Measurements from ENCODE around the gene DNM2. TPM values are rescaled to one million over a fixed set of nuclear protein-coding genes. Genes with fewer than 3 reads are reported as not detected.

Gene DNM2
- total RNA-seq, 1 experiment from 2014 or later, result 131 TPM

GRCh38 chr19:10713317-10713716 is 4.6 kb upstream of the DNM2 start:
- DNase-seq (ENCODE audit: low spot score), result no peak
- Mint-ChIP-seq H3K36me3 (peaks cover 15% of the 10 kb centered on the region), H3K27ac (0 out of 2 replicates have a peak overlapping the region, but pooled peaks have one; percentile 36), H3K27me3 (ENCODE audit: low read depth) (no peaks in the 10 kb centered on the region), H3K9me3 (no peaks in the 10 kb centered on the region), H3K4me1 (peaks cover 8% of the 10 kb centered on the region), H3K4me3 (no peak overlapping the region)
- ATAC-seq, result no peak
- ChIA-PET CTCF (interaction anchor here (1.6 kb wide), 1 partner anchor 14 kb away, joined by 5 read pairs; no protein-coding TSS in a partner anchor), POLR2A (interaction anchor here (0.6 kb wide), 1 partner anchor 18 kb away, joined by 4 read pairs; no protein-coding TSS in a partner anchor)
- TF ChIP-seq SP1 (CRISPR knock-in tag; conservative IDR thresholded peaks at IDR 0.05) (no peak), HMGA2 (CRISPR knock-in tag; IDR thresholded peaks at IDR 0.05) (no peak), SOX15 (CRISPR knock-in tag; IDR thresholded peaks at IDR 0.05) (no peak), ATF1 (CRISPR knock-in tag; IDR thresholded peaks at IDR 0.05) (no peak), ELF4 (CRISPR knock-in tag; IDR thresholded peaks at IDR 0.05; ENCODE audit: low read depth) (no peak), E2F5 (CRISPR knock-in tag; IDR thresholded peaks at IDR 0.05) (no peak), ZNF317 (CRISPR knock-in tag; IDR thresholded peaks at IDR 0.05; ENCODE audit: borderline replicate concordance, low read depth) (no peak), NR1H2 (CRISPR knock-in tag; IDR thresholded peaks at IDR 0.05) (no peak), ARID4B (CRISPR knock-in tag; IDR thresholded peaks at IDR 0.05; ENCODE audit: borderline replicate concordance) (no peak), IRF2 (CRISPR knock-in tag; IDR thresholded peaks at IDR 0.05; ENCODE audit: borderline replicate concordance, low read depth) (no peak), ERG (CRISPR knock-in tag; IDR thresholded peaks at IDR 0.05) (no peak), ZNF219 (CRISPR knock-in tag; IDR thresholded peaks at IDR 0.05; ENCODE audit: borderline replicate concordance) (no peak), TEAD4 (CRISPR knock-in tag; IDR thresholded peaks at IDR 0.05) (no peak), MAX (CRISPR knock-in tag; IDR thresholded peaks at IDR 0.05) (no peak)
- TF ChIP-seq, protein P1, sequence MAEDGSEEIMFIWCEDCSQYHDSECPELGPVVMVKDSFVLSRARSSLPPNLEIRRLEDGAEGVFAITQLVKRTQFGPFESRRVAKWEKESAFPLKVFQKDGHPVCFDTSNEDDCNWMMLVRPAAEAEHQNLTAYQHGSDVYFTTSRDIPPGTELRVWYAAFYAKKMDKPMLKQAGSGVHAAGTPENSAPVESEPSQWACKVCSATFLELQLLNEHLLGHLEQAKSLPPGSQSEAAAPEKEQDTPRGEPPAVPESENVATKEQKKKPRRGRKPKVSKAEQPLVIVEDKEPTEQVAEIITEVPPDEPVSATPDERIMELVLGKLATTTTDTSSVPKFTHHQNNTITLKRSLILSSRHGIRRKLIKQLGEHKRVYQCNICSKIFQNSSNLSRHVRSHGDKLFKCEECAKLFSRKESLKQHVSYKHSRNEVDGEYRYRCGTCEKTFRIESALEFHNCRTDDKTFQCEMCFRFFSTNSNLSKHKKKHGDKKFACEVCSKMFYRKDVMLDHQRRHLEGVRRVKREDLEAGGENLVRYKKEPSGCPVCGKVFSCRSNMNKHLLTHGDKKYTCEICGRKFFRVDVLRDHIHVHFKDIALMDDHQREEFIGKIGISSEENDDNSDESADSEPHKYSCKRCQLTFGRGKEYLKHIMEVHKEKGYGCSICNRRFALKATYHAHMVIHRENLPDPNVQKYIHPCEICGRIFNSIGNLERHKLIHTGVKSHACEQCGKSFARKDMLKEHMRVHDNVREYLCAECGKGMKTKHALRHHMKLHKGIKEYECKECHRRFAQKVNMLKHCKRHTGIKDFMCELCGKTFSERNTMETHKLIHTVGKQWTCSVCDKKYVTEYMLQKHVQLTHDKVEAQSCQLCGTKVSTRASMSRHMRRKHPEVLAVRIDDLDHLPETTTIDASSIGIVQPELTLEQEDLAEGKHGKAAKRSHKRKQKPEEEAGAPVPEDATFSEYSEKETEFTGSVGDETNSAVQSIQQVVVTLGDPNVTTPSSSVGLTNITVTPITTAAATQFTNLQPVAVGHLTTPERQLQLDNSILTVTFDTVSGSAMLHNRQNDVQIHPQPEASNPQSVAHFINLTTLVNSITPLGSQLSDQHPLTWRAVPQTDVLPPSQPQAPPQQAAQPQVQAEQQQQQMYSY (CRISPR knock-in tag; IDR thresholded peaks at IDR 0.05), result no peak
- TF ChIP-seq, protein P2, sequence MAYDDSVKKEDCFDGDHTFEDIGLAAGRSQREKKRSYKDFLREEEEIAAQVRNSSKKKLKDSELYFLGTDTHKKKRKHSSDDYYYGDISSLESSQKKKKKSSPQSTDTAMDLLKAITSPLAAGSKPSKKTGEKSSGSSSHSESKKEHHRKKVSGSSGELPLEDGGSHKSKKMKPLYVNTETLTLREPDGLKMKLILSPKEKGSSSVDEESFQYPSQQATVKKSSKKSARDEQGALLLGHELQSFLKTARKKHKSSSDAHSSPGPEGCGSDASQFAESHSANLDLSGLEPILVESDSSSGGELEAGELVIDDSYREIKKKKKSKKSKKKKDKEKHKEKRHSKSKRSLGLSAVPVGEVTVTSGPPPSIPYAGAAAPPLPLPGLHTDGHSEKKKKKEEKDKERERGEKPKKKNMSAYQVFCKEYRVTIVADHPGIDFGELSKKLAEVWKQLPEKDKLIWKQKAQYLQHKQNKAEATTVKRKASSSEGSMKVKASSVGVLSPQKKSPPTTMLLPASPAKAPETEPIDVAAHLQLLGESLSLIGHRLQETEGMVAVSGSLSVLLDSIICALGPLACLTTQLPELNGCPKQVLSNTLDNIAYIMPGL (CRISPR knock-in tag; IDR thresholded peaks at IDR 0.05), result no peak
- TF ChIP-seq, protein P3, sequence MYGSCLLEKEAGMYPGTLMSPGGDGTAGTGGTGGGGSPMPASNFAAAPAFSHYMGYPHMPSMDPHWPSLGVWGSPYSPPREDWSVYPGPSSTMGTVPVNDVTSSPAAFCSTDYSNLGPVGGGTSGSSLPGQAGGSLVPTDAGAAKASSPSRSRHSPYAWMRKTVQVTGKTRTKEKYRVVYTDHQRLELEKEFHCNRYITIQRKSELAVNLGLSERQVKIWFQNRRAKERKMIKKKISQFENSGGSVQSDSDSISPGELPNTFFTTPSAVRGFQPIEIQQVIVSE (CRISPR knock-in tag; IDR thresholded peaks at IDR 0.05; ENCODE audit: borderline replicate concordance), result no peak
- TF ChIP-seq, protein P4, sequence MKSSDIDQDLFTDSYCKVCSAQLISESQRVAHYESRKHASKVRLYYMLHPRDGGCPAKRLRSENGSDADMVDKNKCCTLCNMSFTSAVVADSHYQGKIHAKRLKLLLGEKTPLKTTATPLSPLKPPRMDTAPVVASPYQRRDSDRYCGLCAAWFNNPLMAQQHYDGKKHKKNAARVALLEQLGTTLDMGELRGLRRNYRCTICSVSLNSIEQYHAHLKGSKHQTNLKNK (CRISPR knock-in tag; IDR thresholded peaks at IDR 0.05), result no peak

Measured in WTC11 (cell line).